ENCODE measurements around the gene ZNF473. TPM values are rescaled to one million over a fixed set of nuclear protein-coding genes. Genes with fewer than 3 reads are reported as not detected.

Gene ZNF473
- total RNA-seq, 1 experiment from 2014 or later: 12.0 TPM

Other genes starting within 250 kb of the ZNF473 start
- 8.2 and 31.4 TPM in 2 replicates for gene FUZ, start 212.7 kb upstream of the ZNF473 start, total RNA-seq (2014; rRNA removed; shearing (Covaris generic); ENCODE audit: low replicate concordance)
- gene MED25, start 207.7 kb upstream of the ZNF473 start, total RNA-seq (2014; rRNA removed; shearing (Covaris generic); ENCODE audit: low replicate concordance): 27.6 and 45.1 TPM in 2 replicates
- gene PTOV1, start 174.8 kb upstream of the ZNF473 start, total RNA-seq (2014; rRNA removed; shearing (Covaris generic); ENCODE audit: low replicate concordance): 45.1 and 96.1 TPM in 2 replicates
- gene PNKP, start 158.4 kb upstream of the ZNF473 start, total RNA-seq (2014; rRNA removed; shearing (Covaris generic); ENCODE audit: low replicate concordance): 29.4 and 46.4 TPM in 2 replicates
- gene AKT1S1, start 148.7 kb upstream of the ZNF473 start, total RNA-seq (2014; rRNA removed; shearing (Covaris generic); ENCODE audit: low replicate concordance): 12.1 and 16.5 TPM in 2 replicates
- 5.2 and 11.5 TPM in 2 replicates for gene TBC1D17, start 148.3 kb upstream of the ZNF473 start, total RNA-seq (2014; rRNA removed; shearing (Covaris generic); ENCODE audit: low replicate concordance)
- 3.6 TPM in 1 of 2 replicates, not detected in the other for gene IL4I1, start 129.1 kb upstream of the ZNF473 start, total RNA-seq (2014; rRNA removed; shearing (Covaris generic); ENCODE audit: low replicate concordance)
- 4.2 and 19.0 TPM in 2 replicates for gene ATF5, start 96.8 kb upstream of the ZNF473 start, total RNA-seq (2014; rRNA removed; shearing (Covaris generic); ENCODE audit: low replicate concordance)
- gene NUP62, start 96.5 kb upstream of the ZNF473 start, total RNA-seq (2014; rRNA removed; shearing (Covaris generic); ENCODE audit: low replicate concordance): 76.0 and 81.5 TPM in 2 replicates
- gene SIGLEC11, start 64.8 kb upstream of the ZNF473 start, total RNA-seq (2014; rRNA removed; shearing (Covaris generic); ENCODE audit: low replicate concordance): not detected in 2 replicates
- gene VRK3, start 633 bp upstream of the ZNF473 start, total RNA-seq (2014; rRNA removed; shearing (Covaris generic); ENCODE audit: low replicate concordance): 14.3 and 41.0 TPM in 2 replicates
- gene IZUMO2, start 137.3 kb downstream of the ZNF473 start, total RNA-seq (2014; rRNA removed; shearing (Covaris generic); ENCODE audit: low replicate concordance): not detected in 2 replicates
- gene MYH14, start 177.6 kb downstream of the ZNF473 start, total RNA-seq (2014; rRNA removed; shearing (Covaris generic); ENCODE audit: low replicate concordance): 2.1 TPM in 1 of 2 replicates, not detected in the other

Measured in MG63 (cell line).